Breast epithelium (tissue), 3 donors: Measurements from ENCODE around the gene BUB1.

Experiments
- POLR2A ChIP-seq: fragments of 450-650 bp; IDR thresholded peaks from one replicate; pipeline ENCODE4 v1.6.1; 2016; ENCODE audit warnings: antibody characterized with exemption, mild to moderate bottlenecking, moderate library complexity
- TF ChIP-seq, protein P1 (sequence below), 3 donors: fragments of 450-650 bp; IDR thresholded peaks; one replicate each; pipeline ENCODE4 v1.5.1; 2016 to 2017; ENCODE audit warnings: antibody characterized with exemption in 3 of 3, mild to moderate bottlenecking in 3 of 3, moderate library complexity in 3 of 3

DNA sequence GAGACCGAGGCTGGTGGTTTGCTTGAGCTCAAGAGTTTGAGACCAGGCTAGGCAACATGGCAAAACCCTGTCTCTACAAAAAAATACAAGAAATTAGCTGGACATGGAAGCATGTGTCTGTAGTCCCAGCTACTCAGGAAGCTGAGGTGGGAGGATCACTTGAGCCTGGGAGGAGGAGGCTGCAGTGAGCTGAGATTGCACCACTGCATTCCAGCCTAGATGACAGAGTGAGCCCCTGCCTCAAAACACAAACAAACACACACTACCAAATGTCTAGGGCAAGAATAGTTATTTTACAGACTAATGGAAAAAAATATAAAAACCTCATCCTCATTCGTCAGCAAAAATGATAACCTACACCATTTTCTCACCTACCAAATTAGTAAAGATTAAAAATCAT is 15.3 kb downstream of the BUB1 start:
- TF ChIP-seq, protein P1, sequence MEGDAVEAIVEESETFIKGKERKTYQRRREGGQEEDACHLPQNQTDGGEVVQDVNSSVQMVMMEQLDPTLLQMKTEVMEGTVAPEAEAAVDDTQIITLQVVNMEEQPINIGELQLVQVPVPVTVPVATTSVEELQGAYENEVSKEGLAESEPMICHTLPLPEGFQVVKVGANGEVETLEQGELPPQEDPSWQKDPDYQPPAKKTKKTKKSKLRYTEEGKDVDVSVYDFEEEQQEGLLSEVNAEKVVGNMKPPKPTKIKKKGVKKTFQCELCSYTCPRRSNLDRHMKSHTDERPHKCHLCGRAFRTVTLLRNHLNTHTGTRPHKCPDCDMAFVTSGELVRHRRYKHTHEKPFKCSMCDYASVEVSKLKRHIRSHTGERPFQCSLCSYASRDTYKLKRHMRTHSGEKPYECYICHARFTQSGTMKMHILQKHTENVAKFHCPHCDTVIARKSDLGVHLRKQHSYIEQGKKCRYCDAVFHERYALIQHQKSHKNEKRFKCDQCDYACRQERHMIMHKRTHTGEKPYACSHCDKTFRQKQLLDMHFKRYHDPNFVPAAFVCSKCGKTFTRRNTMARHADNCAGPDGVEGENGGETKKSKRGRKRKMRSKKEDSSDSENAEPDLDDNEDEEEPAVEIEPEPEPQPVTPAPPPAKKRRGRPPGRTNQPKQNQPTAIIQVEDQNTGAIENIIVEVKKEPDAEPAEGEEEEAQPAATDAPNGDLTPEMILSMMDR (IDR thresholded peaks at IDR 0.05): no peak
- TF ChIP-seq POLR2A: no peak
